ENCODE measurements around the gene DCLK1.

DNA sequence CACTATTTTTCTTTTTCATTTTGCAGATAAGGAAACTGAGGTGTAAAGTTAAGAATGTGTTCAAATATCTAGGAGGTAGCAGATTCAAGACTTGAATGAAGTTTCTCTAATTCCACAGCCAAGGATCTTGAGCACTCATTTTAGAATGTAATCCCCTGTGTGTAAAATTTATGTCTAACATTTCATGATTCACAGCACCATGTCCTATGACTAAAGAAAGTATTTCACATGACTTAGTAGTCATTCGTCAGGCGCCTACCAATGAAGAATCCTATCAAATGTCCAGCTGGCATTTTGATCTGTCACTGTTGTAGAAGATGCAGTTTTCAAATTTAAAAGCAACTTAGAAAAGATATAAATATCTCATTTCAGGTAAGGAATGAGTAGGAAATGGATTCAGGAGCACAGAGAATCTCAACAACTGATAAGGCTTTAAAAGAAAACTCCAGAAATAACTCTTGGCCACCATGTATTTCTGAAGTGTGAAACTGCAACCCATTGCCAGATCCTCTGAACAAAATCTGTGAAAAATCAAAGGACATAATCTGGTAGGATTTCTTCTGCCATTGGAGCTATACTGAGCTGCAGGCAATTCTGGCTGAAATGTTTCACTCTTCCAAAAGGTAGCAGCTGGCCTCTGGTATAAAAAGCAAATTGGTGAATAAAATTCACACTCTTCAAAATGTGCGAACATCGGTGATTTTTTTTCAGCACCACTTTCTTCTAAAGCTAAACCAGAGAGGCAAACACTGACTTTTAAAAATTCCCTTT lies 92.2 kb downstream of the DCLK1 start:
- TF ChIP-seq POLR2A (IDR thresholded peaks at IDR 0.05) (no peak), POLR2AphosphoS5 (IDR thresholded peaks at IDR 0.05) (no peak), EP300 (IDR thresholded peaks at IDR 0.05; ENCODE audit: low read depth) (no peak)
- TF ChIP-seq, protein P1, sequence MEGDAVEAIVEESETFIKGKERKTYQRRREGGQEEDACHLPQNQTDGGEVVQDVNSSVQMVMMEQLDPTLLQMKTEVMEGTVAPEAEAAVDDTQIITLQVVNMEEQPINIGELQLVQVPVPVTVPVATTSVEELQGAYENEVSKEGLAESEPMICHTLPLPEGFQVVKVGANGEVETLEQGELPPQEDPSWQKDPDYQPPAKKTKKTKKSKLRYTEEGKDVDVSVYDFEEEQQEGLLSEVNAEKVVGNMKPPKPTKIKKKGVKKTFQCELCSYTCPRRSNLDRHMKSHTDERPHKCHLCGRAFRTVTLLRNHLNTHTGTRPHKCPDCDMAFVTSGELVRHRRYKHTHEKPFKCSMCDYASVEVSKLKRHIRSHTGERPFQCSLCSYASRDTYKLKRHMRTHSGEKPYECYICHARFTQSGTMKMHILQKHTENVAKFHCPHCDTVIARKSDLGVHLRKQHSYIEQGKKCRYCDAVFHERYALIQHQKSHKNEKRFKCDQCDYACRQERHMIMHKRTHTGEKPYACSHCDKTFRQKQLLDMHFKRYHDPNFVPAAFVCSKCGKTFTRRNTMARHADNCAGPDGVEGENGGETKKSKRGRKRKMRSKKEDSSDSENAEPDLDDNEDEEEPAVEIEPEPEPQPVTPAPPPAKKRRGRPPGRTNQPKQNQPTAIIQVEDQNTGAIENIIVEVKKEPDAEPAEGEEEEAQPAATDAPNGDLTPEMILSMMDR (IDR thresholded peaks at IDR 0.05), result no peak
